ENCODE results near the gene ARCN1.
"Not testable (repeated sequence)": the region's sequence is repeated elsewhere in the genome, so short reads cannot be mapped to it uniquely, and the experiment has no call there.

Gene ARCN1

DNA sequence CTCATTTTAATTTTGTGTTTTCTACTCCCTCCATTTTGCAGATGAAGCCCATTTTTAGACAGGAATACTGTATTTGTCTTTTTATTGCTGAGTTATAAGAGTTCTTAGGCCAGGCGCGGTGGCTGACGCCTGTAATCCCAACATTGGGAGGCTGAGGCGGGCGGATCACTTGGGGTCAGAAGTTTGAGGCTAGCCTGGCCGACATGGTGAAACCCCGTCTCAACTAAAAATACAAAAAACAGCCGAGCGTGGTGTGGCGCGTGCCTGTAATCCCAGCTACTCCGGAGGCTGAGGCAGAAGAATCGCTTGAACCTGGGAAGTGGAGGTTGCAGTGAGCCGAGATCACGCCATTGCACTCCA, 528 bp upstream of the ARCN1 start:
- peak overlapping the region; percentile 96 for H3K4me3 ChIP-seq (replicated peaks; ENCODE audit: insufficient read depth, low read length)
- TF ChIP-seq, protein P1, sequence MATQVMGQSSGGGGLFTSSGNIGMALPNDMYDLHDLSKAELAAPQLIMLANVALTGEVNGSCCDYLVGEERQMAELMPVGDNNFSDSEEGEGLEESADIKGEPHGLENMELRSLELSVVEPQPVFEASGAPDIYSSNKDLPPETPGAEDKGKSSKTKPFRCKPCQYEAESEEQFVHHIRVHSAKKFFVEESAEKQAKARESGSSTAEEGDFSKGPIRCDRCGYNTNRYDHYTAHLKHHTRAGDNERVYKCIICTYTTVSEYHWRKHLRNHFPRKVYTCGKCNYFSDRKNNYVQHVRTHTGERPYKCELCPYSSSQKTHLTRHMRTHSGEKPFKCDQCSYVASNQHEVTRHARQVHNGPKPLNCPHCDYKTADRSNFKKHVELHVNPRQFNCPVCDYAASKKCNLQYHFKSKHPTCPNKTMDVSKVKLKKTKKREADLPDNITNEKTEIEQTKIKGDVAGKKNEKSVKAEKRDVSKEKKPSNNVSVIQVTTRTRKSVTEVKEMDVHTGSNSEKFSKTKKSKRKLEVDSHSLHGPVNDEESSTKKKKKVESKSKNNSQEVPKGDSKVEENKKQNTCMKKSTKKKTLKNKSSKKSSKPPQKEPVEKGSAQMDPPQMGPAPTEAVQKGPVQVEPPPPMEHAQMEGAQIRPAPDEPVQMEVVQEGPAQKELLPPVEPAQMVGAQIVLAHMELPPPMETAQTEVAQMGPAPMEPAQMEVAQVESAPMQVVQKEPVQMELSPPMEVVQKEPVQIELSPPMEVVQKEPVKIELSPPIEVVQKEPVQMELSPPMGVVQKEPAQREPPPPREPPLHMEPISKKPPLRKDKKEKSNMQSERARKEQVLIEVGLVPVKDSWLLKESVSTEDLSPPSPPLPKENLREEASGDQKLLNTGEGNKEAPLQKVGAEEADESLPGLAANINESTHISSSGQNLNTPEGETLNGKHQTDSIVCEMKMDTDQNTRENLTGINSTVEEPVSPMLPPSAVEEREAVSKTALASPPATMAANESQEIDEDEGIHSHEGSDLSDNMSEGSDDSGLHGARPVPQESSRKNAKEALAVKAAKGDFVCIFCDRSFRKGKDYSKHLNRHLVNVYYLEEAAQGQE (IDR thresholded peaks at IDR 0.05; ENCODE audit: insufficient replicate concordance, low read depth) = peak; percentile 6
- peak overlapping the region; percentile 95 for H3K27ac ChIP-seq (replicated peaks)
- peak in 1 of 2 experiments; percentile 3 for DNase-seq (ENCODE audit: low read depth in 1 of 2, low spot score in 1 of 2)
- not testable (repeated sequence) for H3K27me3 ChIP-seq (ENCODE audit: insufficient read depth, poor library complexity, severe bottlenecking)

GRCh38 chr11:118572981-118573550, 857 bp downstream of the ARCN1 start:
- TF ChIP-seq GABPA (IDR thresholded peaks at IDR 0.05; ENCODE audit: low read depth) (no peak), SPI1 (IDR thresholded peaks at IDR 0.05; ENCODE audit: borderline replicate concordance, low read depth) (no peak), CTCF (IDR thresholded peaks at IDR 0.05; ENCODE audit: insufficient read depth, low read length) (no peak), POLR2AphosphoS5 (IDR thresholded peaks at IDR 0.05; ENCODE audit: low read depth) (no peak)
- TF ChIP-seq, protein P1 (IDR thresholded peaks at IDR 0.05; ENCODE audit: insufficient replicate concordance, low read depth) = no peak
- H3K27me3 ChIP-seq (ENCODE audit: insufficient read depth, poor library complexity, severe bottlenecking) = no peaks in the 10 kb centered on the region
- peak; percentile 15 to 20 for DNase-seq (ENCODE audit: low read depth in 1 of 2, low spot score in 1 of 2)
- H3K4me3 ChIP-seq (replicated peaks; ENCODE audit: insufficient read depth, low read length) = peak overlapping the region; percentile 96
- H3K27ac ChIP-seq (replicated peaks) = peak overlapping the region; percentile 95

- no peaks in the 10 kb centered on the region for H3K27me3 ChIP-seq (ENCODE audit: insufficient read depth, poor library complexity, severe bottlenecking)
- no peak for DNase-seq (ENCODE audit: low read depth in 1 of 2, low spot score in 1 of 2)
- H3K4me3 ChIP-seq (replicated peaks; ENCODE audit: insufficient read depth, low read length) = no peak overlapping the region
- TF ChIP-seq, protein P1 (IDR thresholded peaks at IDR 0.05; ENCODE audit: insufficient replicate concordance, low read depth) = no peak
- TF ChIP-seq GABPA (IDR thresholded peaks at IDR 0.05; ENCODE audit: low read depth) = no peak
- TF ChIP-seq POLR2AphosphoS5 (IDR thresholded peaks at IDR 0.05; ENCODE audit: low read depth) = no peak
- no peak for TF ChIP-seq CTCF (IDR thresholded peaks at IDR 0.05; ENCODE audit: insufficient read depth, low read length)
- no peak for TF ChIP-seq SPI1 (IDR thresholded peaks at IDR 0.05; ENCODE audit: borderline replicate concordance, low read depth)
- H3K27ac ChIP-seq (replicated peaks) = no peak overlapping the region
These were observed 2.4 kb downstream of the ARCN1 start for GRCh38 chr11:118574636-118575035.

DNA sequence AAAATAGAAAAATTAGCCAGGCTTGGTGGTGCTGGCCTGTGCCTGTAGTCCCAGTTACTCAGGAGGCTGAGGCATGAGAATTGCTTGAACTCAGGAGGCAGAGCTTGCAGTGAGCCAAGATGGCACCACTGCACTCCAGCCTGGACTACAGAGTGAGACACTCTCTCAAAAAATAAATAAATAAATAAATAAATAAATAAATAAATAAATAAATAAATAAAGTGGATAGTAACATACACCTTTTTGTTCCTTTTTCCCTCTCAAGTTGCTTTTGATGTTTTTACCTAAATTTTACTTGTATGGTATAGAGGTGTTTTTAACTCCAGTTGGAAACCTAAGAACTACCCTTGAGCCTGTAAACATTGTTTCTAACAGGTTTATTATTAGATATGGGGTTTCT, 5.8 kb downstream of the ARCN1 start:
- not testable (repeated sequence) for H3K4me3 ChIP-seq (replicated peaks; ENCODE audit: insufficient read depth, low read length); H3K27me3 ChIP-seq (ENCODE audit: insufficient read depth, poor library complexity, severe bottlenecking); H3K27ac ChIP-seq (replicated peaks); DNase-seq (ENCODE audit: low read depth in 1 of 2, low spot score in 1 of 2)

Data from HL-60 (cell line).